Activated T-cell treated with anti-CD3 and anti-CD28 coated beads, Interleukin-2, amount 50 U/mL, for 72 hours (primary cell): ENCODE measurements around the gene SNRNP48. TPM values are rescaled to one million over a fixed set of nuclear protein-coding genes. Genes with fewer than 3 reads are reported as not detected.

ENCODE experiments used
- ATAC-seq, 2 donors: fragments of 150-1000 bp; cut with Tn5 transposase; replicated peaks in 1 of 2; 2 replicates each; pipeline ENCODE4 v1.10.0; 2021; ENCODE audit warnings: moderate library complexity in 2 of 2, mild to moderate bottlenecking in 1 of 2
- DNase-seq, 2 donors: peaks; one replicate each; pipeline ENCODE4 v3.0.0; 2021 to 2022; ENCODE audit warnings: mixed read lengths in 1 of 2
- H3K27ac Mint-ChIP-seq: one replicate; pipeline ENCODE4 v1.8.0; 2022; ENCODE audit warnings: mild to moderate bottlenecking, moderate library complexity, mixed read lengths
- H3K27me3 Mint-ChIP-seq: one replicate; pipeline ENCODE4 v1.8.0; 2022; ENCODE audit warnings: low read depth, mixed read lengths
- H3K36me3 Mint-ChIP-seq, 2 donors: one replicate each; pipeline ENCODE4 v1.8.0; 2022; ENCODE audit warnings: mixed read lengths in 2 of 2, mild to moderate bottlenecking in 1 of 2; ENCODE audit not compliant: insufficient read depth in 2 of 2
- H3K4me1 Mint-ChIP-seq: one replicate; pipeline ENCODE4 v1.8.0; 2022; ENCODE audit warnings: low read depth, mixed read lengths
- H3K4me3 Mint-ChIP-seq, 2 donors: one replicate each; pipeline ENCODE4 v1.8.0; 2022; ENCODE audit warnings: mild to moderate bottlenecking in 2 of 2, mixed read lengths in 2 of 2, moderate library complexity in 2 of 2
- H3K9me3 Mint-ChIP-seq, 2 donors: one replicate each; pipeline ENCODE4 v1.8.0; 2022; ENCODE audit warnings: mixed read lengths in 2 of 2
- total RNA-seq, 2 donors: library from RNA; stranded (reverse); gene quantifications; one replicate each; pipeline ENCODE4 v1.2.3, GENCODE V29; 2022

Gene SNRNP48
- total RNA-seq, 2 donors from 2014 or later = 23.8 to 26.9 TPM

DNA sequence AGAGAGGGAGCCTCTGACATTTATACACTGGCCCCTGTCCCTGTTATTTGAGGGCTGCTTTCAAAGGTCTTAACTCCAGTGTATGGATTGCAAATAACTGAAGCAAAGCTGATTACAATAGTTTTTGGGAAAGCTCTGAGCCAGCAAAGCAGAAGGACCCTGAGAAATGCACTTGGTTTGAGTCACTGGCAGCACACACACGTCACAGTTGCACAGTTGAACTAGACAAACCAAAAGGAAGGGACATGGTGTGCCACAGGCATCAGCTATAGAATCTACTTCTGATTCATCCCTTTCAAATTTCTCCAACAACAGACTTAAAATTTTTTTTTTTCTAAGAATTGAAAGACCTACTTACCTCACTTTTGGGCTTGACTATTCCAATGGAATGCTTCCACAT is 56.4 kb downstream of the SNRNP48 start:
- Mint-ChIP-seq H3K9me3 (peaks cover 0 to 2% of the 10 kb centered on the region in 2 donors), H3K27me3 (peaks cover 7% of the 10 kb centered on the region), H3K4me3 (no peak overlapping the region), H3K27ac (no peak overlapping the region), H3K4me1 (peaks cover 14% of the 10 kb centered on the region), H3K36me3 (no peaks in the 10 kb centered on the region)
- ATAC-seq (peak; percentile 60 to 83), DNase-seq (peak in 1 of 2 donors; percentile 24)

DNA sequence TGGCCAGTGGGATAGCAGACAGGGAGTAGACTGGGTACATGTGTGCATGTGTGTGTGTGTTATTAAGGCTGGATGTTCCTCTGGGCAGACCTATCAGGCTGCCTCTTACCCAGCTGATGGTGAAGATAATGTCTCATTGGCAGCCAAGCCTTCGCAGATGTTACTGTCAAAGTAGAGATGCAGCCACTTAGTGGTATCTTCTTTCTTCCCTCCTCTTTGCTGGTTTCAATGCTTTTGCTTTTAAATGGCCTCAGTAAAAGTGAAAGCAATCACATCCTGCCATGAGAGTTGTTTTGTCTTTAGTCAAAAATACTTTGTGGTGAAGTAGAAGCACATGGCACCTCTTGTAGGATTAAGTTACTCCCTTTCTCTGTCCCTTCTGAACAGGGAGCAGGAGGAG is 57.5 kb downstream of the SNRNP48 start:
- Mint-ChIP-seq H3K4me3 (no peak overlapping the region), H3K27me3 (peaks cover 7% of the 10 kb centered on the region), H3K36me3 (no peaks in the 10 kb centered on the region), H3K27ac (no peak overlapping the region), H3K4me1 (peaks cover 14% of the 10 kb centered on the region), H3K9me3 (peaks cover 0 to 2% of the 10 kb centered on the region in 2 donors)
- ATAC-seq (peak; percentile 67 to 72), DNase-seq (peak in 1 of 2 donors; percentile 5)

DNA sequence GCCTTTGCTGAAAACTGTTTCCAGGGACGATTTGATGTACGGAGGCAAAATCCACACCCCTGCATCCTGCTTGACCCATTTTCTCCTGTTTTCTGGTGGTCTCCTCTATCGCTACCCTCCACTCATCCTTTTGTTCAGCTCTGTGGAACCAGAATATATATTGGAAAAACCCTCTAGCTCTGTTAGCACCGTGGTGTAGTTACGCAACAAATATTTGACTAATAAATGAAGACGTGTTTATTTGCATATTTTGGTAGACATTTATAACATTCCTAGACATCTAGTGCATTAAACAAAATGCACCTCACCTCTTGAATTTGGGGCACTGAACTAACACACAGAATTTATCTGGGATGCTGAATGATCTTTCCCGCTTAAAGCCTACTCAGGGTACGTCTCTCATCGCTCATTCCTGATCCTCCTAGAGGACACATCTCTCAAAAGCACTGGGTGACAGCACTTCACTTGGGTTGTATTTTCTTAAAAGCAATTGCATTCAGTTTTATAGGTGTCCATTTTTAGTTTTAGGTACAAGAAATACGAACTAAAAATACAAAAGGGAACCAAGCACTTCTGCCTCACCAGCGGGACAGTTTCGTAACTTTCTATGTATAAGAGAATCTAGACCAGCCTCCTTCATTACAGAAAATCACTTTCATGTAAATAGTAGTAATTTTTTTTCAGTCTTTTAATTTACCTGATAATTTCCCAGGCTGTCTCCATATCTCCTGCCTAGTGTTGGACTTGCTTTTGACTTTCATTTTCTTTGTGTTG is 59.2 kb downstream of the SNRNP48 start:
- Mint-ChIP-seq H3K9me3 (peaks cover 0 to 2% of the 10 kb centered on the region in 2 donors), H3K4me1 (peaks cover 14% of the 10 kb centered on the region), H3K27ac (no peak overlapping the region), H3K4me3 (no peak overlapping the region), H3K27me3 (peaks cover 7% of the 10 kb centered on the region), H3K36me3 (no peaks in the 10 kb centered on the region)
- no peak for ATAC-seq
- DNase-seq = no peak

DNA sequence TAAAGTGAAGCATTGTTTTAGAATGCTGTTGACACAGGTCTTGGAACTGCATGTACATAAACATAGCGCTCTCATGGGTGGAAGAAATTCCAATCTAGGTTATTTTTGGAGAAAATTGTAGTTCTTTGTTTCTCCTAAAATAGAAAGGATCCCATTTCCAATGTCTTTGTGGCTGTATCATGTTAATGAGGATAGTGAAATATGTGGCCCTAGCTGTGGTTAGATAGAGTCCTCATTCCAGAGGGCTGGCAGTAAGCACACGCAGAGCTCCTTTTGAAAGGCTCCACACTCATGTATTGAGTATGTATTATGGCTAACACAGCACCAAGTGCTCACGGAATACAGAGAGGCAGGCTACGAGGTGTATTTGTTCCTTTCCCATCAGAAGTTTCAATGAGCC is 60.9 kb downstream of the SNRNP48 start:
- no peaks in the 10 kb centered on the region for H3K9me3 Mint-ChIP-seq
- H3K4me1 Mint-ChIP-seq = peaks cover 14% of the 10 kb centered on the region

DNA sequence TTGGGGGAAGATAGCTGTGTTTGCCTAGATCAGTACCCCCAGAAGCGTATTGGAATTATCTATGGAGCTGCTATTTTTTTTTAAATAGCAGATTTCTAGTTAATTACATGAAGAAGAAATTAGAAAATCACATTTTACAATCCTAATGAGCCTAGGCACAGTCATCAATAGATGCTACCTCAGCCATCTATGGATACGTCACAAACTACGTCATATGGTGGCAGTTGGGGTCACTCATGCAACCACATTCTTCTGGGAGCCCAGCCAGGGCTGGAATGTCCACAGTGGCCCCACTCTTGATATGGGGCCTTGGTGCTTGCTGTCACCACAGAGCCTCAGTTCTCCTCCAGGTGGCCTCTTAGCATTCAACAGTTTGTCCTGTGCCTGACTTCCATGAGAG is 63.0 kb downstream of the SNRNP48 start:
- Mint-ChIP-seq H3K36me3 (no peaks in the 10 kb centered on the region), H3K27me3 (no peaks in the 10 kb centered on the region), H3K4me1 (peaks cover 2% of the 10 kb centered on the region), H3K4me3 (no peak overlapping the region), H3K9me3 (no peaks in the 10 kb centered on the region), H3K27ac (no peak overlapping the region)
- DNase-seq (no peak), ATAC-seq (no peak)

More for the DNA sequence above, 60.9 kb downstream of the SNRNP48 start:
- H3K27ac Mint-ChIP-seq = no peak overlapping the region
- ATAC-seq (no peak), DNase-seq (no peak)
- H3K27me3 Mint-ChIP-seq = peaks cover 2% of the 10 kb centered on the region
- no peak overlapping the region for H3K4me3 Mint-ChIP-seq
- no peaks in the 10 kb centered on the region for H3K36me3 Mint-ChIP-seq

DNA sequence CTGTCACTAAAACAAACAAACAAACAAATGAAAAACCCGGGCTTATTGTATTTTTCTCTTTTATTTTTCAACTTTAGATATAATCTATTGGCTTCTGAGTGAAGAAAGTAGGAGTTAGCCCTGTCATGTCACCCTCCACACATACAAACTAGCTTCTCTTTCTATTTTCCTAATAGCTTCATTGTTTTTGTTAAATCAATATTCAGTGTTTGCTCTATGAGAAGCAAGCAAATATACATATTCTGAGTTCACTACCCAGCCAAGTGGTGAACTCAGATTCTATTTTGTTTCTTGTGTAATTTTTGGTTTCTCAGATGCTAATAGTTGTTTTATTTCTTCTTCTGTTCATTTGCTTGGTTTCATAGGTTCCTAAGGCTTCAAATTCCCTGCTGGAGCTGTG is 66.4 kb downstream of the SNRNP48 start:
- Mint-ChIP-seq H3K4me3 (no peak overlapping the region), H3K4me1 (no peaks in the 10 kb centered on the region), H3K36me3 (no peaks in the 10 kb centered on the region), H3K9me3 (no peaks in the 10 kb centered on the region), H3K27ac (no peak overlapping the region), H3K27me3 (peaks cover 7% of the 10 kb centered on the region)
- DNase-seq (no peak), ATAC-seq (no peak)

DNA sequence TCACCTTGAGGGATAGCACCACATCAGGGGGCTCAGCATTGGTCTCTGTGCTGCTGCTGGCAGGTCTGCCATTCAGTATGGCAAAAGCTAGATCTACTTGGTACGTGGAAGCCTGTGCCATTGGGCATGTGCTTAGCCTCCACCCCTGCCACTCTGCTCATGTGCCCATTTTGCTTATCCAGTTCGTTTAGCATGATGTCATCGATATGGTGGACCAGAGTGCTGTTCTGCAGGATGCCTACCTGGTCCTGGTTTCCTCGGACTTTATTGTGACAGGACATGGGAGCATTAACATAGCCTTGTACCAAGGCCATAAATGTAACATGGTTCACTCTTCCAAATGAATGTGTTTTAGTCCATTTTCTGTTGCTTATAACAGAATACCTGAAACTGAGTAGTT is 68.5 kb downstream of the SNRNP48 start:
- H3K4me1 Mint-ChIP-seq = no peaks in the 10 kb centered on the region
- DNase-seq (no peak), ATAC-seq (no peak)
- no peak overlapping the region for H3K4me3 Mint-ChIP-seq
- no peaks in the 10 kb centered on the region for H3K9me3 Mint-ChIP-seq
- no peaks in the 10 kb centered on the region for H3K36me3 Mint-ChIP-seq
- no peak overlapping the region for H3K27ac Mint-ChIP-seq
- peaks cover 17% of the 10 kb centered on the region for H3K27me3 Mint-ChIP-seq

DNA sequence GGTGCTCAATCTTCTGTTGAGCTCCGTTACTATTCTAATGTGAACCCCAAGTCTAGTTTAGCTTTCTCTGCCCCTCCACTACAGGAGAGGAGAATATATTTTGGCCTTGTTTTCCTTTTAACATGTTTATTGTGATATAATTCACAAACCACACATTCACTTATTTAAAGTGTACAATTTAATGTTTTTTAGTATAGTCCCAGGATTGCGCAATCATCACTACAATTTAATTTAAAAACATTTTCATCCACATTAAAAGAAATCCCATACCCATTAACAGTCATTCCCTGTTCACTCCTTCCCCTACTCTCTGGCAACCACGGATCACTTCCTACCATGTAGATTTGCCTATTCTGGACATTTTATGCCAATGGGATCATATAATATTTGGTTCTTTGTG is 71.4 kb downstream of the SNRNP48 start:
- ATAC-seq = no peak
- no peaks in the 10 kb centered on the region for H3K9me3 Mint-ChIP-seq
- no peak for DNase-seq
- H3K36me3 Mint-ChIP-seq = no peaks in the 10 kb centered on the region
- no peaks in the 10 kb centered on the region for H3K4me1 Mint-ChIP-seq
- H3K27me3 Mint-ChIP-seq = peaks cover 17% of the 10 kb centered on the region
- H3K27ac Mint-ChIP-seq = no peak overlapping the region
- no peak overlapping the region for H3K4me3 Mint-ChIP-seq

Other genes with a start within 250 kb of the SNRNP48 start
- gene CAGE1, start 200.5 kb upstream of the SNRNP48 start, total RNA-seq = under 1 TPM; 0.25 to 0.31 TPM
- 10 to 100 TPM; 41.9 to 43.6 TPM for gene RIOK1, start 200.4 kb upstream of the SNRNP48 start, total RNA-seq
- under 1 TPM; 0.32 to 0.48 TPM for gene DSP, start 48.5 kb upstream of the SNRNP48 start, total RNA-seq
- gene BMP6, start 135.9 kb downstream of the SNRNP48 start, total RNA-seq = 1 to 10 TPM in 1 of 2 donors, under 1 TPM in 1; 0.65 to 2.2 TPM